ENCODE results near the gene CTNS. TPM values are rescaled to one million over a fixed set of nuclear protein-coding genes. Genes with fewer than 3 reads are reported as not detected.

Gene CTNS
- total RNA-seq, 1 donor from 2014 or later, result 35.6 TPM

GRCh38 chr17:3657588-3657869 lies 21.0 kb downstream of the CTNS start:
- H3K27ac ChIP-seq, result peak overlapping the region; percentile 90

GRCh38 chr17:3657874-3658783 lies 21.6 kb downstream of the CTNS start:
- DNase-seq (ENCODE audit: extremely low spot score in 2 of 2), result no peak
- peak overlapping the region; percentile 90 for H3K27ac ChIP-seq
- no peaks in the 10 kb centered on the region for H3K27me3 ChIP-seq
- peaks cover 0 to 9% of the 10 kb centered on the region in 2 donors for H3K36me3 ChIP-seq
- TF ChIP-seq POLR2AphosphoS5 (IDR thresholded peaks at IDR 0.05; ENCODE audit: insufficient read depth in 1 of 2, low read depth in 1 of 2) (no peak), POLR2A (IDR thresholded peaks at IDR 0.05) (no peak), CTCF (IDR thresholded peaks at IDR 0.05) (no peak)
- peaks cover 48% of the 10 kb centered on the region for H3K4me1 ChIP-seq
- no peaks in the 10 kb centered on the region for H3K9me3 ChIP-seq
- H3K4me3 ChIP-seq, result no peak overlapping the region
- intact Hi-C loops (cut with DNase I), result no loop called here

More at GRCh38 chr17:3657588-3657869, 21.0 kb downstream of the CTNS start:
- DNase-seq (ENCODE audit: extremely low spot score in 2 of 2), result no peak
- Histone ChIP-seq H3K36me3 (peaks cover 0 to 3% of the 10 kb centered on the region in 2 donors), H3K27me3 (no peaks in the 10 kb centered on the region), H3K4me1 (peaks cover 48% of the 10 kb centered on the region), H3K9me3 (no peaks in the 10 kb centered on the region), H3K4me3 (no peak overlapping the region)
- no peak for TF ChIP-seq CTCF (IDR thresholded peaks at IDR 0.05)
- no peak for TF ChIP-seq POLR2AphosphoS5 (IDR thresholded peaks at IDR 0.05; ENCODE audit: insufficient read depth in 1 of 2, low read depth in 1 of 2)
- no peak for TF ChIP-seq POLR2A (IDR thresholded peaks at IDR 0.05)
- intact Hi-C loops (cut with DNase I), result no loop called here

- intact Hi-C loops (cut with DNase I), result no loop called here
- Histone ChIP-seq H3K4me3 (no peak overlapping the region), H3K9me3 (no peaks in the 10 kb centered on the region), H3K36me3 (peaks cover 0 to 17% of the 10 kb centered on the region in 2 donors), H3K27ac (peak overlapping the region; percentile 90), H3K27me3 (no peaks in the 10 kb centered on the region), H3K4me1 (peaks cover 48% of the 10 kb centered on the region)
- TF ChIP-seq CTCF (IDR thresholded peaks at IDR 0.05) (no peak), POLR2AphosphoS5 (IDR thresholded peaks at IDR 0.05; ENCODE audit: insufficient read depth in 1 of 2, low read depth in 1 of 2) (no peak), POLR2A (IDR thresholded peaks at IDR 0.05) (no peak)
- DNase-seq (ENCODE audit: extremely low spot score in 2 of 2), result no peak
Observed at GRCh38 chr17:3658784-3659449, 22.4 kb downstream of the CTNS start.

- Histone ChIP-seq H3K9me3 (no peaks in the 10 kb centered on the region), H3K27ac (peak overlapping the region; percentile 90), H3K36me3 (peaks cover 0 to 23% of the 10 kb centered on the region in 2 donors), H3K4me3 (no peak overlapping the region), H3K4me1 (peaks cover 52% of the 10 kb centered on the region), H3K27me3 (no peaks in the 10 kb centered on the region)
- TF ChIP-seq POLR2AphosphoS5 (IDR thresholded peaks at IDR 0.05; ENCODE audit: insufficient read depth in 1 of 2, low read depth in 1 of 2) (peak; percentile 53 to 80), CTCF (IDR thresholded peaks at IDR 0.05) (peak in 1 of 3 experiments; percentile 36), POLR2A (IDR thresholded peaks at IDR 0.05) (no peak)
- intact Hi-C loops (cut with DNase I), result no loop called here
- peak in 1 of 2 donors; percentile 94 for DNase-seq (ENCODE audit: extremely low spot score in 2 of 2)
Observed at GRCh38 chr17:3659541-3660111, 23.1 kb downstream of the CTNS start.

Measured in vagina (tissue), 2 donors.